HG02759 (cell line): ENCODE results near the gene SMG6.

Experiments used
- ATAC-seq: cut with Tn5 transposase; IDR thresholded peaks from one replicate; pipeline ENCODE4 v1.9.1; 2021; ENCODE audit warnings: mild to moderate bottlenecking, moderate library complexity; ENCODE audit not compliant: unreplicated experiment

SMG6 gene

GRCh38 chr17:2035541-2036488, 267.8 kb downstream of the SMG6 start:
- ATAC-seq = no peak

DNA sequence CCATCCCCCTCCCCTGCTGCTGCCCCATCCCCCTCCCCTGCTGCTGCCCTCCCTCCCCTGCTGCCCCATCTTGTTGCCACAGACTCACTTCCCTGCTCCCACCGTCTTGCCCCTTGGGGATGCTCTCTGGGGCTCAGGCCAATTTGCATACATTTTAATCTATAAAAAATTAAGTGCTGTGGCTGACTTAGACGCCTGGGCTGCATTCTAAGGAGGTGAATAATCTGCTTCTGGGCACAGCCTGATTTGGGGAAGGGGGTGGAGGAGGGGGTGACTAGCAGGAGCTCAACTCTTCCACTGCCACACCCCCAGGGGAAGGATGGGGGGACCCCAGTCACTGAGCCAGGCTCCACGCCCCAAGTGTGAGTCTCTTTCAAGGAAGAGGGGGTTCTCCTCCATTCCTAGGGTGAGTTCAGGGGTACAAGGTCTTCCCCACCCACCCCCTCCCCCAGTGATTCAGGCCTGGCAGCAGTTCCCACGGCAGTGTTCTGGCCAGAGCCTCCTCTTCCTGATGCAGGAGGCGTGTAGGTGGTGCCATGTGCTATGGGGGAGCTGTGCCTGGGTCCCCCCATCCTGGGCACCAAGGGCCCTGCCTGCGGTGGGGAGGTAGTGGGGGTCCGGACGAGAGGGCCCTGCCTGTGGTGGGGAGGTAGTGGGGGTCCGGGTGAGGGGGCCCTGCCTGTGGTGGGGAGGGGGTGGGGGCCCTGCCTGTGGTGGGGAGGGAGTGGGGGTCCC, 268.6 kb downstream of the SMG6 start:
- no peak for ATAC-seq

- no peak for ATAC-seq
Observed at GRCh38 chr17:2034157-2034556, 269.4 kb downstream of the SMG6 start.

DNA sequence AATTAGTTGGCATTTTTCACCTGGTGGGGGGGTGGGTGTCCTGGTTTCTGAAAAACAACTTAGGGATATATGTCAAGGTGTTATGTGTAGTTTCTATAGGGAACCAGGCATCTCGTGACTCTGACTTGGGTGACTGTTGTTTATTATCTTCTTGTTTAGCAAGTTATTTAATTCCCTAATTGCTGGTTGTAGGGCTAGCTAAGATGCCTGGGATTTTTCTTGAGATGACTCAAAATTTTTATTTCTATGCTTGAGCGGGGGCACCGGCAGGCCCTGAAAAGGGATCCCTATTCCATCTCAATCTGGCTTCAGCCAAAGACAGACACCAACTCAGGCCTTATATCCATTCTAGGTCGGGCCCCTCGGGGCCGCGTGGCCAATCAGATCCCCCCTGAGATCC, 270.4 kb downstream of the SMG6 start:
- ATAC-seq = no peak

- peak; percentile 17 for ATAC-seq
Observed at GRCh38 chr17:2030779-2031163, 272.8 kb downstream of the SMG6 start.

GRCh38 chr17:2029911-2030778, 273.4 kb downstream of the SMG6 start, which contains the start of gene DPH1:
TSS of gene DPH1 (plus strand) at chr17:2030153. CDS start at chr17:2030170, 17 bp downstream.
- peak; percentile 71 for ATAC-seq

DNA sequence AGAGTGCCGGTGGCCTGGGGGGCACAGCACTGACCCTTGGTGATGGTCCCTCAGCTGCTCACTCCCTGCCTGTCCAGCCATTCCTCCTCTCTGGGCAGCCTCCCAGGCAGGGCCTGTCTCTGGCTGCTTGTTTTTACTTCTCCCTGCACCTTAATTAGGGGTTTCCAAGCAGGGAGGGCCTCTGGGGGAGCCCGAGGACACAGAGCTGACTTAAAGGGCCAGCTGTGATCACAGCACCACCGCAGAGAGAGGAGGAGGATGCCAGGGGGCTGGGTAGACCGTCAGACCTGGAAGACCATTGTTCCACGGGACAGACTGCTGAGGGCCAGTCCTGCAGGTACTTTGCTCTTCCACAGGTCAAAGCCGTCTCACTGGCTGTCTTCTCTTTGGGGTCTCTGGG, 274.8 kb downstream of the SMG6 start:
- ATAC-seq = no peak

GRCh38 chr17:2028234-2028614, 275.4 kb downstream of the SMG6 start:
- ATAC-seq = no peak

DNA sequence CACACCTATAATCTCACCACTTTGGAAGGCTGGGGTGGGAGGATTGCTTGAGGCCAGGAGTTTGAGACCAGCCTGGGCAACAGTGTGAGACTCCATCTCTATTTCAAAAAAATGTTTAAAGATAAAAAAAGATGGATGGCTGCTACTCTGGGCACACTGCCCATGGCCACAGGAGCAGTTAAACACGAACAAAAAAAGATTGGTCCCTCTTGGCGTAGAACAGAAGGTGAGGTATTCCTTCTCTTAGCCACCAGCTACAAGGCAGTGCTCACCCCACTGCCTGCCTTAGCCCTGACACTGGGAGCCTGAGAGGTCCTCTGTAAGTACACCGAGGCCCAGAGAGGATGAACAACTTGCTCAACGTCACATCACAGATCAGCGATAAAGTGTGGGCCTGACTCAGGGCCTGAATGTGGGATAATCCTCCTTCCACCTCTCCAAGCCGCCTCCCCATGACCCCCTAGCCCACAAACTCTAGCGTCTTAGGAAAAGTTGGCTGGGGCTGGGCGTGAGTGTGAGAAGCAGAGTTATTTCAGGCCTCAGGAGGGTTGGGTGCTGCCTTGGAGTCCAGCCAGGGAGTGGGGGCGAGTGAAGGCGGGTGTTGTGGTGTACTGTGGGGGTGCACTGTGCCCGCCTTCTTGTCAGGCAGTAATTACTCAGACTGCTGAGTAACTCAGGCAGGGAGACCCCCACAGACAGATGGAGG, 275.9 kb downstream of the SMG6 start:
- no peak for ATAC-seq

DNA sequence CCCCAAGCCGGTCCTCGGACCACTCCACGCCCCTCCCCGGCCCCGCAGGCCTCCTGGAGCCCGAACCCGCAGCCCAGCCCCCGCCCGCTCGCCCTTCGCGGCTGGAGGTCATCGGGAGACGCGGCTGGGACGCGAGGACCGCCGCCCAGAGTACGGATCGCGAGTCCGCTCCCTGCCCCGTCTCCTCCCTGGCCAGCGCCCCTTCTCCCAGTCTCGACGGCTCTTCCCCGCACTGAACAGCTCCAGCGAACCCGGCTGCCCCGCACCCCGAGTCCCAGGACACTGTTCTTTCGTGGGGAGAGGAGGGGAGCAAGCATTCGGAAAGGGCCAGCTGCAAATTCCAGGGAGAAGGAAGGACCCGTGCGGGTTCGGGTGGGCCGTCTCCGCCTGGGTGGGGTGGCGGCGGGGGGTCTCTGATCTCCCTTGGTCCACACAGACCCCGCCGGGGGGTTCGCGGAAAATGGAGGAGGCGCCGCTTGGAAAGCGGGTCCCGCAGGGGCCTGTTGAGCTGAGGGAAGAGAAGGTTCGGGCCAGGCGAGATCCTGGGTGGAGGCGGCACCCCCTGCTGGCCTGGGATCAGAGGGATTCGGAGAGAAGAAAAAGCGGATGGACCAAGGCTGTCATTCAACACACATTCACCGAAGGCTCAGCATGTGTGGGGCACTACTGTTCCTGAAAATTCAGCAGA, 277.8 kb downstream of the SMG6 start:
- no peak for ATAC-seq

- no peak for ATAC-seq
Observed at GRCh38 chr17:2025220-2025621, 278.4 kb downstream of the SMG6 start, which contains the start of gene RTN4RL1. TSS of gene RTN4RL1 (minus strand) at chr17:2025334. CDS start at chr17:2024865, 469 bp downstream.

DNA sequence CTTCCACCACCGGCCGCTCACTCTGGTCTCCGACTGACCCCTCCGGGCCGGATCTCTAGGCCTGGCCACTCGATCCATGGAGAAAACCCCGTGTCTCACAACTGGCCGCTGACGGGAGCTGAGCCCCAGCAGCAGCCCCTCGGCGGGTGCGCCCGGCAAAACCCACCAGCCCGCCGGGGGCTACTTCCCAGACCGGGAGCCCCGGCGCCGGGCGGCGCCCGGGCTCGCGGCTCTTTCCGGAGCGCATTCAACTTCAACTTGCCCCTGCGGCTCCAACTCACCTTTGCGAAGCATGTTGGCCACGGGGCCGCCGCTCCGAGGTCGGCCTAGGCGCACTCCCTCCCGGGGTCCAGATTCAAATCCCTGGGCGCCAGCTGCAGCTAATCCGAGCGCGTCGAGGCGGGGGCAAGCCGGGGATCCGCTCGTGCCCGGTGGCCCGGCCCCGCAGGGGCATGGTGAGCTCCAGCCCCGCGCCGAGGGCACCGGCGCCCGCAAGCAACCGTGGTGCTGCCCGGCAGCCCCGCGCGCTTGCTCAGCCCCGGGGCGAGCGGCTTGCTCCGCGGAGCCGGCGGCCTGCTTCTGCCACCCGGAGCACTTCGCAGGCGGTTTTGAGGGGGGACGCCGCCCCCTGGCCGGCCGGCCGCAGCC, 278.9 kb downstream of the SMG6 start:
- ATAC-seq = no peak

DNA sequence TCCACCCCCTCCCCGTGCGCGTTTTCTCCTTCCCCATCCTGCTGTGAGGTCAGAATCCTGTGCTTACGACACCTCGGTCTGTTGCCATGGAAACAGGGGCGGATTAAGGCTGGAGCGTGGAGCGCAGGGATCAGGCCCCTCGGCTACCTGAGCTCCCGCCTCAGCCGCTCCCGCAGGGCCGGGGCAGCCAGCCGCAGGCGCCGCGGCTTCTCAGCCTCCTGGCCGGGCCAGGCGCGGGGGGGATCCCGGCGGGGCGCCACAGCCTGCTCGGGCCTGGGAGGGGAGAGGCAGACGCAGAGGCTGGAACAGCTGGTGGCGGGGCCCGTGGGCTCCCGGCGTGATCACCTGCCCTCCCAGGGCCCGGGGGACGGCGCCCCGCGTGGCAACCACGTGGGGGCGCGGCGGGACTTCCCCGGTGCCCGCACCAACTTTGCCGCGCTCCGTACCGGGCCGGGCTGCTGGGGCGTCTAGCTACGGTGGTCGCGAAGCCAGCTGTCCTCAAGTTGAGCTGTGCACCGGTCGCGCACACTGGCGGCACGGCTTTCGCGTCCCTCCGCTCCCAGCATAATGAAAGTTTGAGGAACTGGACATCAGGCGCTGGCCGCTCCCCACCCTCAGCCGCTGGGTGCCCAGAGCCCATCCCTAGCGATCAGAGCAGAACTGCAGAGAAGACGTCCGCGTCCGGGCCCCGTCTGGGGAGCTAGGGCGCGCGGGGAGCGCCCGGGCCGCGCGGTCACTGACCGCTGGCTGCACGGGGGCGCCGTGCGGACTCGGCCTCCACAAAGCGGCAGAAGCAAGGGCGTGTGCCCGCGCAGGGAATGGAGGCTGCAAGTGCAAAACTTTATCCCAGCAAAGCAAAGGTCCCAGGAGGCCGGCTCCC, 279.7 kb downstream of the SMG6 start:
- no peak for ATAC-seq

DNA sequence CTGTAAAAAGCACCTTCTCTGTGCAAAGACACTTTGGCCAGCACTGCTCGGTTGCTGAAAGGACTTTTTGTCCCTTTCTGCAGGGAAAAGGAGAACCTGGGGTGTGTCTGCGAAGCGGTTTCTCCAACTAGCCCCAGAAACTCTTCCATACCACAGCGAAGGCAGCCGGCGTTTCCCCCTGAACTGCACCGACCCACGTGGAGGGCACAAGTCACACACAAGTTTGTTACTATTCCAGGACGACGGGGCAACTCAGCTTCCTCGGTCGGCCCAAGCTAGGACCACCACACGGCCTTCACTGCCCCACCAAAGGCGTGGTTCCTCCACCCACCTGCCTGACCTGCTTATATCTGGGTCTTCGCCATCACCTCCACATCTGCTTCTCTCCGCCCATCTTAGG, 280.3 kb downstream of the SMG6 start:
- ATAC-seq = no peak

GRCh38 chr17:2022647-2023240, 280.8 kb downstream of the SMG6 start:
- ATAC-seq = no peak

DNA sequence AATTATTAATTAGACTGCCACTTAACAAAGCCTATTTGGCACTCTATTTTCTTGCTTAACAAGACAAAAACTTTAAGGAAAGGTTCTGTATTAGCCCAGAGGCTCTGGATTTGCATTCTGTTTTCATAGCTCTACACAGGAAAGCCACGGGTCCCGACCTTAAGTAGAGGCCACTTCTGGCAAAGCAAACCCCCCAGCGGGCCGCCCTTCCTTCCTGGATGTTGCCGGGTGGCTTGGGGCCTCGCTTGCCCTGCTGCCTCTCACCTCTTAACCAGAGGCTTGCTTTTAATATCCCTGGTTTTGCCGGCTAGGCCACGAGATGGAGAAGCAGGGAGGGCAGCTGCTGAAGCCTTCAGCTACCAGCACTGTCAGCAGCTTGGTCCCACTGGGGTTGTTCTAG, 282.9 kb downstream of the SMG6 start:
- ATAC-seq = no peak

- no peak for ATAC-seq
Observed at GRCh38 chr17:2019723-2020122, 283.9 kb downstream of the SMG6 start.
